Measurements from ENCODE around the gene SCTR.

GRCh38 chr2:119415630-119416029 is 108.7 kb downstream of the SCTR start:
- no peak for TF ChIP-seq POLR2AphosphoS5 (IDR thresholded peaks at IDR 0.05; ENCODE audit: low read depth)
- TF ChIP-seq, protein P1, sequence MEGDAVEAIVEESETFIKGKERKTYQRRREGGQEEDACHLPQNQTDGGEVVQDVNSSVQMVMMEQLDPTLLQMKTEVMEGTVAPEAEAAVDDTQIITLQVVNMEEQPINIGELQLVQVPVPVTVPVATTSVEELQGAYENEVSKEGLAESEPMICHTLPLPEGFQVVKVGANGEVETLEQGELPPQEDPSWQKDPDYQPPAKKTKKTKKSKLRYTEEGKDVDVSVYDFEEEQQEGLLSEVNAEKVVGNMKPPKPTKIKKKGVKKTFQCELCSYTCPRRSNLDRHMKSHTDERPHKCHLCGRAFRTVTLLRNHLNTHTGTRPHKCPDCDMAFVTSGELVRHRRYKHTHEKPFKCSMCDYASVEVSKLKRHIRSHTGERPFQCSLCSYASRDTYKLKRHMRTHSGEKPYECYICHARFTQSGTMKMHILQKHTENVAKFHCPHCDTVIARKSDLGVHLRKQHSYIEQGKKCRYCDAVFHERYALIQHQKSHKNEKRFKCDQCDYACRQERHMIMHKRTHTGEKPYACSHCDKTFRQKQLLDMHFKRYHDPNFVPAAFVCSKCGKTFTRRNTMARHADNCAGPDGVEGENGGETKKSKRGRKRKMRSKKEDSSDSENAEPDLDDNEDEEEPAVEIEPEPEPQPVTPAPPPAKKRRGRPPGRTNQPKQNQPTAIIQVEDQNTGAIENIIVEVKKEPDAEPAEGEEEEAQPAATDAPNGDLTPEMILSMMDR (IDR thresholded peaks at IDR 0.05; ENCODE audit: insufficient read depth, low read length) = no peak
